GM23338 (cell line): ENCODE measurements around the gene KAT6B. TPM values are rescaled to one million over a fixed set of nuclear protein-coding genes. Genes with fewer than 3 reads are reported as not detected.
A peak's percentile ranks its signal among the peaks of the same experiment; 100 is the strongest.

ENCODE experiments used
- ATAC-seq: fragments of 200-7000 bp; cut with Tn5 transposase; 3 replicates; pipeline ENCODE4 v1.9.1; 2020
- DNase-seq: peaks from one replicate; pipeline ENCODE4 v3.0.0-alpha.2; 2015; ENCODE audit warnings: low spot score
- H2AFZ ChIP-seq: fragments of 200-600 bp; sonication (generic); 2 replicates; pipeline ENCODE4 v1.8.0; 2016; ENCODE audit warnings: antibody characterized with exemption, mild to moderate bottlenecking, moderate library complexity
- H3F3A ChIP-seq: fragments of 200-600 bp; sonication (generic); replicated peaks from 2 replicates; pipeline ENCODE4 v1.8.0; 2017; ENCODE audit warnings: antibody characterized with exemption, mixed run types, low read depth
- H3K27ac ChIP-seq: fragments of 200-600 bp; sonication (generic); 2 replicates; pipeline ENCODE4 v1.6.1; 2016; ENCODE audit warnings: low read depth
- H3K27me3 ChIP-seq: fragments of 200-600 bp; sonication (generic); 2 replicates; pipeline ENCODE4 v1.8.0; 2016; ENCODE audit warnings: mild to moderate bottlenecking, mixed run types, moderate library complexity; ENCODE audit not compliant: insufficient read depth
- H3K36me3 ChIP-seq: fragments of 200-600 bp; sonication (generic); 2 replicates; pipeline ENCODE4 v1.8.0; 2016; ENCODE audit warnings: mild to moderate bottlenecking; ENCODE audit not compliant: insufficient read depth
- H3K4me1 ChIP-seq: fragments of 200-600 bp; sonication (generic); 2 replicates; pipeline ENCODE4 v1.8.0; 2016; ENCODE audit warnings: mild to moderate bottlenecking, moderate library complexity; ENCODE audit not compliant: insufficient read depth
- H3K4me2 ChIP-seq: fragments of 200-600 bp; sonication (generic); 2 replicates; pipeline ENCODE4 v1.7.1; 2017; ENCODE audit warnings: mixed run types
- H3K4me3 ChIP-seq: fragments of 200-600 bp; sonication (generic); 2 replicates; pipeline ENCODE4 v1.6.1; 2016; ENCODE audit warnings: mixed run types
- H3K79me2 ChIP-seq: fragments of 200-600 bp; sonication (generic); replicated peaks from 2 replicates; pipeline ENCODE4 v1.8.0; 2017; ENCODE audit warnings: mild to moderate bottlenecking; ENCODE audit not compliant: insufficient read depth
- H3K9me2 ChIP-seq: fragments of 200-600 bp; sonication (generic); 2 replicates; pipeline ENCODE4 v1.8.0; 2017; ENCODE audit not compliant: insufficient read depth
- H4K20me1 ChIP-seq: fragments of 200-600 bp; sonication (generic); replicated peaks from 2 replicates; pipeline ENCODE4 v1.8.0; 2017; ENCODE audit warnings: mild to moderate bottlenecking; ENCODE audit not compliant: insufficient read depth
- H3K27ac Mint-ChIP-seq: 2 replicates; pipeline ENCODE4 v1.8.0; 2020; ENCODE audit warnings: inconsistent platforms, mild to moderate bottlenecking, moderate library complexity, mixed read lengths
- H3K27me3 Mint-ChIP-seq: 3 replicates; pipeline ENCODE4 v1.8.0; 2022; ENCODE audit warnings: low read depth, mild to moderate bottlenecking, moderate library complexity, mixed read lengths, inconsistent platforms; ENCODE audit not compliant: insufficient read depth, poor library complexity
- H3K36me3 Mint-ChIP-seq: 3 replicates; pipeline ENCODE4 v1.8.0; 2021; ENCODE audit warnings: low read depth, mild to moderate bottlenecking, inconsistent platforms, moderate library complexity, mixed read lengths
- H3K4me1 Mint-ChIP-seq: 3 replicates; pipeline ENCODE4 v1.8.0; 2020; ENCODE audit warnings: mild to moderate bottlenecking, inconsistent platforms, mixed read lengths
- H3K4me3 Mint-ChIP-seq: 3 replicates; pipeline ENCODE4 v1.8.0; 2021; ENCODE audit warnings: moderate library complexity, mild to moderate bottlenecking, inconsistent platforms, mixed read lengths
- H3K9me3 Mint-ChIP-seq: 3 replicates; pipeline ENCODE4 v1.8.0; 2020; ENCODE audit warnings: moderate library complexity, mild to moderate bottlenecking, inconsistent platforms, mixed read lengths
- CREB1 ChIP-seq: fragments of 250-450 bp; sonication (Bioruptor Pico); IDR thresholded peaks from 2 replicates; pipeline ENCODE4 v1.5.0; 2020; ENCODE audit warnings: low read depth, mild to moderate bottlenecking, moderate library complexity
- CTCF ChIP-seq, 2 experiments: fragments of 200-600 bp in 1 of 2; sonication (generic) in 1 of 2; conservative IDR thresholded peaks; 2 replicates each; pipeline versions ENCODE4 v1.5.1 to v1.6.1; 2016 to 2017; ENCODE audit warnings: antibody characterized with exemption in 2 of 2, low read depth in 2 of 2, mild to moderate bottlenecking in 2 of 2, moderate library complexity in 1 of 2
- ETS1 ChIP-seq: IDR thresholded peaks from 2 replicates; pipeline ENCODE4 v1.6.1; 2016; ENCODE audit warnings: antibody characterized with exemption
- EZH2 ChIP-seq: fragments of 200-600 bp; sonication (generic); IDR thresholded peaks from one replicate; pipeline ENCODE4 v1.8.0; 2017; ENCODE audit warnings: antibody characterized with exemption, mild to moderate bottlenecking, low read depth; ENCODE audit not compliant: unreplicated experiment
- EZH2phosphoT487 ChIP-seq: fragments of 200-600 bp; sonication (generic); IDR thresholded peaks from one replicate; pipeline ENCODE4 v1.8.1; 2018; ENCODE audit warnings: antibody characterized with exemption; ENCODE audit not compliant: unreplicated experiment
- JUNB ChIP-seq: IDR thresholded peaks from one replicate; pipeline ENCODE4 v1.6.1; 2016; ENCODE audit warnings: antibody characterized with exemption; ENCODE audit not compliant: unreplicated experiment
- NANOG ChIP-seq: IDR thresholded peaks from 2 replicates; pipeline ENCODE4 v1.6.1; 2016; ENCODE audit warnings: antibody characterized with exemption, borderline replicate concordance
- POLR2AphosphoS5 ChIP-seq: IDR thresholded peaks from 2 replicates; pipeline ENCODE4 v1.6.1; 2016; ENCODE audit warnings: antibody characterized with exemption, low read depth
- REST ChIP-seq: IDR thresholded peaks from one replicate; pipeline ENCODE4 v1.6.1; 2018; ENCODE audit warnings: antibody characterized with exemption; ENCODE audit not compliant: unreplicated experiment
- STAT1 ChIP-seq: IDR thresholded peaks from one replicate; pipeline ENCODE4 v1.6.1; 2016; ENCODE audit warnings: antibody characterized with exemption; ENCODE audit not compliant: unreplicated experiment
- ZNF114 ChIP-seq: fragments of 250-450 bp; sonication (Bioruptor Pico); IDR thresholded peaks from 2 replicates; pipeline ENCODE4 v1.5.0; 2020; ENCODE audit warnings: mild to moderate bottlenecking, moderate library complexity
- ZNF331 ChIP-seq: fragments of 250-450 bp; sonication (Bioruptor Pico); IDR thresholded peaks from 2 replicates; pipeline ENCODE4 v1.5.0; 2020; ENCODE audit warnings: low read depth, mild to moderate bottlenecking, moderate library complexity
- polyA plus RNA-seq: library from polyadenylated mRNA; unstranded; fragments of >200 nt; fragmentation: Nextera tagmentation; extraction: Ambion mirVana; gene quantifications from 2 replicates; pipeline ENCODE4 v1.2.1, GENCODE V29; 2016
- total RNA-seq: library from RNA; depleted of rRNA; stranded (reverse); fragments of >200 nt; shearing (Covaris generic); gene quantifications from 2 replicates; pipeline ENCODE4 v1.2.3, GENCODE V29; 2014
- TF ChIP-seq, protein P1 (sequence below): fragments of 250-450 bp; sonication (Bioruptor Pico); IDR thresholded peaks from 2 replicates; pipeline ENCODE4 v1.5.0; 2020; ENCODE audit warnings: mild to moderate bottlenecking, moderate library complexity

KAT6B gene
- total and polyA plus RNA-seq, 2 experiments from 2014 or later, result 21.3 to 31.4 TPM

- H3K27me3 Mint-ChIP-seq, result peaks cover 7% of the 10 kb centered on the region
- H4K20me1 ChIP-seq, result no peaks in the 10 kb centered on the region
- H3K36me3 Mint-ChIP-seq, result no peaks in the 10 kb centered on the region
- no peaks in the 10 kb centered on the region for H3K79me2 ChIP-seq
- no peaks in the 10 kb centered on the region for H3K36me3 ChIP-seq
- DNase-seq, result no peak
- no peak overlapping the region for H3K4me3 Mint-ChIP-seq
- H2AFZ ChIP-seq, result no peak overlapping the region
- 0 out of 2 replicates have a peak overlapping the region, but pooled peaks have one; percentile 9 for H3K27ac ChIP-seq
- no peak for ATAC-seq
- peaks cover 4% of the 10 kb centered on the region; the same call in 1 of the 2 replicates for H3F3A ChIP-seq
- no peaks in the 10 kb centered on the region for H3K27me3 ChIP-seq
- 0 out of 2 replicates have a peak, but pooled peaks cover 12% of the 10 kb centered on the region for H3K9me2 ChIP-seq
- no peak overlapping the region for H3K4me2 ChIP-seq
- H3K4me3 ChIP-seq, result no peak overlapping the region
- peaks cover 33% of the 10 kb centered on the region for H3K4me1 ChIP-seq
- H3K9me3 Mint-ChIP-seq, result peaks cover 10% of the 10 kb centered on the region; the same call in 2 of the 3 replicates
- H3K4me1 Mint-ChIP-seq, result peaks cover 45% of the 10 kb centered on the region
- TF ChIP-seq ETS1 (no peak), POLR2AphosphoS5 (no peak), STAT1 (no peak), CREB1 (CRISPR knock-in tag) (no peak), NANOG (no peak), REST (no peak), CTCF (conservative IDR thresholded peaks at IDR 0.05; ENCODE audit: low read depth in 2 of 2) (no peak), ZNF114 (no peak), EZH2 (no peak), EZH2phosphoT487 (no peak), ZNF331 (CRISPR knock-in tag) (no peak), JUNB (no peak)
- TF ChIP-seq, protein P1, sequence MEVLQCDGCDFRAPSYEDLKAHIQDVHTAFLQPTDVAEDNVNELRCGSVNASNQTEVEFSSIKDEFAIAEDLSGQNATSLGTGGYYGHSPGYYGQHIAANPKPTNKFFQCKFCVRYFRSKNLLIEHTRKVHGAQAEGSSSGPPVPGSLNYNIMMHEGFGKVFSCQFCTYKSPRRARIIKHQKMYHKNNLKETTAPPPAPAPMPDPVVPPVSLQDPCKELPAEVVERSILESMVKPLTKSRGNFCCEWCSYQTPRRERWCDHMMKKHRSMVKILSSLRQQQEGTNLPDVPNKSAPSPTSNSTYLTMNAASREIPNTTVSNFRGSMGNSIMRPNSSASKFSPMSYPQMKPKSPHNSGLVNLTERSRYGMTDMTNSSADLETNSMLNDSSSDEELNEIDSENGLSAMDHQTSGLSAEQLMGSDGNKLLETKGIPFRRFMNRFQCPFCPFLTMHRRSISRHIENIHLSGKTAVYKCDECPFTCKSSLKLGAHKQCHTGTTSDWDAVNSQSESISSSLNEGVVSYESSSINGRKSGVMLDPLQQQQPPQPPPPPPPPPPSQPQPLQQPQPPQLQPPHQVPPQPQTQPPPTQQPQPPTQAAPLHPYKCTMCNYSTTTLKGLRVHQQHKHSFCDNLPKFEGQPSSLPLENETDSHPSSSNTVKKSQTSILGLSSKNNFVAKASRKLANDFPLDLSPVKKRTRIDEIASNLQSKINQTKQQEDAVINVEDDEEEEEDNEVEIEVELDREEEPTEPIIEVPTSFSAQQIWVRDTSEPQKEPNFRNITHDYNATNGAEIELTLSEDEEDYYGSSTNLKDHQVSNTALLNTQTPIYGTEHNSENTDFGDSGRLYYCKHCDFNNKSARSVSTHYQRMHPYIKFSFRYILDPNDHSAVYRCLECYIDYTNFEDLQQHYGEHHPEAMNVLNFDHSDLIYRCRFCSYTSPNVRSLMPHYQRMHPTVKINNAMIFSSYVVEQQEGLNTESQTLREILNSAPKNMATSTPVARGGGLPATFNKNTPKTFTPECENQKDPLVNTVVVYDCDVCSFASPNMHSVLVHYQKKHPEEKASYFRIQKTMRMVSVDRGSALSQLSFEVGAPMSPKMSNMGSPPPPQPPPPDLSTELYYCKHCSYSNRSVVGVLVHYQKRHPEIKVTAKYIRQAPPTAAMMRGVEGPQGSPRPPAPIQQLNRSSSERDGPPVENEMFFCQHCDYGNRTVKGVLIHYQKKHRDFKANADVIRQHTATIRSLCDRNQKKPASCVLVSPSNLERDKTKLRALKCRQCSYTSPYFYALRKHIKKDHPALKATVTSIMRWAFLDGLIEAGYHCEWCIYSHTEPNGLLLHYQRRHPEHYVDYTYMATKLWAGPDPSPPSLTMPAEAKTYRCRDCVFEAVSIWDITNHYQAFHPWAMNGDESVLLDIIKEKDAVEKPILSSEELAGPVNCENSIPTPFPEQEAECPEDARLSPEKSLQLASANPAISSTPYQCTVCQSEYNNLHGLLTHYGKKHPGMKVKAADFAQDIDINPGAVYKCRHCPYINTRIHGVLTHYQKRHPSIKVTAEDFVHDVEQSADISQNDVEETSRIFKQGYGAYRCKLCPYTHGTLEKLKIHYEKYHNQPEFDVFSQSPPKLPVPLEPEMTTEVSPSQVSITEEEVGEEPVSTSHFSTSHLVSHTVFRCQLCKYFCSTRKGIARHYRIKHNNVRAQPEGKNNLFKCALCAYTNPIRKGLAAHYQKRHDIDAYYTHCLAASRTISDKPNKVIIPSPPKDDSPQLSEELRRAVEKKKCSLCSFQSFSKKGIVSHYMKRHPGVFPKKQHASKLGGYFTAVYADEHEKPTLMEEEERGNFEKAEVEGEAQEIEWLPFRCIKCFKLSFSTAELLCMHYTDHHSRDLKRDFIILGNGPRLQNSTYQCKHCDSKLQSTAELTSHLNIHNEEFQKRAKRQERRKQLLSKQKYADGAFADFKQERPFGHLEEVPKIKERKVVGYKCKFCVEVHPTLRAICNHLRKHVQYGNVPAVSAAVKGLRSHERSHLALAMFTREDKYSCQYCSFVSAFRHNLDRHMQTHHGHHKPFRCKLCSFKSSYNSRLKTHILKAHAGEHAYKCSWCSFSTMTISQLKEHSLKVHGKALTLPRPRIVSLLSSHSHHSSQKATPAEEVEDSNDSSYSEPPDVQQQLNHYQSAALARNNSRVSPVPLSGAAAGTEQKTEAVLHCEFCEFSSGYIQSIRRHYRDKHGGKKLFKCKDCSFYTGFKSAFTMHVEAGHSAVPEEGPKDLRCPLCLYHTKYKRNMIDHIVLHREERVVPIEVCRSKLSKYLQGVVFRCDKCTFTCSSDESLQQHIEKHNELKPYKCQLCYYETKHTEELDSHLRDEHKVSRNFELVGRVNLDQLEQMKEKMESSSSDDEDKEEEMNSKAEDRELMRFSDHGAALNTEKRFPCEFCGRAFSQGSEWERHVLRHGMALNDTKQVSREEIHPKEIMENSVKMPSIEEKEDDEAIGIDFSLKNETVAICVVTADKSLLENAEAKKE (CRISPR knock-in tag), result no peak
- H3K27ac Mint-ChIP-seq, result no peak overlapping the region
Measured at GRCh38 chr10:75081379-75081778, 255.0 kb downstream of the KAT6B start.
